ENCODE results near the gene IL9R.

- no peak for TF ChIP-seq CTCF (IDR thresholded peaks at IDR 0.05)
- no peak for TF ChIP-seq POLR2AphosphoS5 (IDR thresholded peaks at IDR 0.05; ENCODE audit: low read depth, low read length)
- TF ChIP-seq SIN3A (IDR thresholded peaks at IDR 0.05; ENCODE audit: borderline replicate concordance, insufficient read depth, low read depth, low read length): no peak
- TF ChIP-seq, protein P1, sequence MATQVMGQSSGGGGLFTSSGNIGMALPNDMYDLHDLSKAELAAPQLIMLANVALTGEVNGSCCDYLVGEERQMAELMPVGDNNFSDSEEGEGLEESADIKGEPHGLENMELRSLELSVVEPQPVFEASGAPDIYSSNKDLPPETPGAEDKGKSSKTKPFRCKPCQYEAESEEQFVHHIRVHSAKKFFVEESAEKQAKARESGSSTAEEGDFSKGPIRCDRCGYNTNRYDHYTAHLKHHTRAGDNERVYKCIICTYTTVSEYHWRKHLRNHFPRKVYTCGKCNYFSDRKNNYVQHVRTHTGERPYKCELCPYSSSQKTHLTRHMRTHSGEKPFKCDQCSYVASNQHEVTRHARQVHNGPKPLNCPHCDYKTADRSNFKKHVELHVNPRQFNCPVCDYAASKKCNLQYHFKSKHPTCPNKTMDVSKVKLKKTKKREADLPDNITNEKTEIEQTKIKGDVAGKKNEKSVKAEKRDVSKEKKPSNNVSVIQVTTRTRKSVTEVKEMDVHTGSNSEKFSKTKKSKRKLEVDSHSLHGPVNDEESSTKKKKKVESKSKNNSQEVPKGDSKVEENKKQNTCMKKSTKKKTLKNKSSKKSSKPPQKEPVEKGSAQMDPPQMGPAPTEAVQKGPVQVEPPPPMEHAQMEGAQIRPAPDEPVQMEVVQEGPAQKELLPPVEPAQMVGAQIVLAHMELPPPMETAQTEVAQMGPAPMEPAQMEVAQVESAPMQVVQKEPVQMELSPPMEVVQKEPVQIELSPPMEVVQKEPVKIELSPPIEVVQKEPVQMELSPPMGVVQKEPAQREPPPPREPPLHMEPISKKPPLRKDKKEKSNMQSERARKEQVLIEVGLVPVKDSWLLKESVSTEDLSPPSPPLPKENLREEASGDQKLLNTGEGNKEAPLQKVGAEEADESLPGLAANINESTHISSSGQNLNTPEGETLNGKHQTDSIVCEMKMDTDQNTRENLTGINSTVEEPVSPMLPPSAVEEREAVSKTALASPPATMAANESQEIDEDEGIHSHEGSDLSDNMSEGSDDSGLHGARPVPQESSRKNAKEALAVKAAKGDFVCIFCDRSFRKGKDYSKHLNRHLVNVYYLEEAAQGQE (IDR thresholded peaks at IDR 0.05; ENCODE audit: insufficient read depth in 1 of 2, low read depth in 2 of 2, low read length in 1 of 2): no peak
- TF ChIP-seq TCF7L2 (IDR thresholded peaks at IDR 0.05; ENCODE audit: low read depth, low read length): no peak
Observed at GRCh38 chrX:155962906-155963305, 34.6 kb upstream of the IL9R start.
